Measurements from ENCODE around the gene PPIA. TPM values are rescaled to one million over a fixed set of nuclear protein-coding genes. Genes with fewer than 3 reads are reported as not detected.
"Not testable (repeated sequence)": the region's sequence is repeated elsewhere in the genome, so short reads cannot be mapped to it uniquely, and the experiment has no call there.

The PPIA gene
- total and polyA plus RNA-seq, 8 donors = 218 to 3,648 (median 1,077) TPM

GRCh38 chr7:44798649-44799305 is 2.3 kb downstream of the PPIA start:
- peaks cover 45 to 53% (median 51%) of the 10 kb centered on the region in 4 donors for H3K36me3 ChIP-seq
- no peak for DNase-seq
- 3 to 11% (median 9%) methylated on average over 2 of the region's 2 CpGs for WGBS, 5 donors
- intact Hi-C loops (cut with DNase I; ENCODE audit: low total_unique reads) = no loop called here
- peaks cover 21 to 59% (median 31%) of the 10 kb centered on the region in 4 donors for H3K4me1 ChIP-seq
- peak overlapping the region in 3 of 4 donors; percentile 80 to 85 (median 81) for H3K4me3 ChIP-seq
- no peaks in the 10 kb centered on the region for H3K9me3 ChIP-seq
- TF ChIP-seq POLR2A (IDR thresholded peaks at IDR 0.05) = no peak
- TF ChIP-seq EP300 (IDR thresholded peaks at IDR 0.05) = no peak
- no peak for TF ChIP-seq CTCF (IDR thresholded peaks at IDR 0.05)
- TF ChIP-seq POLR2AphosphoS5 (IDR thresholded peaks at IDR 0.05) = no peak
- H3K27me3 ChIP-seq = no peaks in the 10 kb centered on the region
- H3K27ac ChIP-seq = peak overlapping the region in 3 of 5 donors; percentile 98 to 99 (median 99)

GRCh38 chr7:44799939-44800338 is 3.5 kb downstream of the PPIA start:
- intact Hi-C loops (cut with DNase I; ENCODE audit: low total_unique reads) = no loop called here
- no peaks in the 10 kb centered on the region for H3K9me3 ChIP-seq
- no peak overlapping the region for H3K27ac ChIP-seq
- TF ChIP-seq POLR2AphosphoS5 (IDR thresholded peaks at IDR 0.05) = no peak
- TF ChIP-seq EP300 (IDR thresholded peaks at IDR 0.05) = no peak
- no peak for TF ChIP-seq POLR2A (IDR thresholded peaks at IDR 0.05)
- no peak for TF ChIP-seq CTCF (IDR thresholded peaks at IDR 0.05)
- H3K4me1 ChIP-seq = peaks cover 21 to 50% (median 31%) of the 10 kb centered on the region in 4 donors
- no peak overlapping the region for H3K4me3 ChIP-seq
- DNase-seq = no peak
- WGBS, 5 donors = 71 to 86% (median 82%) methylated on average over 4 of the region's 4 CpGs
- no peaks in the 10 kb centered on the region for H3K27me3 ChIP-seq
- peaks cover 51 to 64% (median 63%) of the 10 kb centered on the region in 4 donors for H3K36me3 ChIP-seq

GRCh38 chr7:44801890-44802289 is 5.4 kb downstream of the PPIA start:
- H3K27ac ChIP-seq = no peak overlapping the region
- no peak for DNase-seq
- WGBS, 5 donors = 80 to 95% (median 93%) methylated on average over 5 of the region's 5 CpGs
- peaks cover 51 to 71% (median 68%) of the 10 kb centered on the region in 4 donors for H3K36me3 ChIP-seq
- H3K4me3 ChIP-seq = no peak overlapping the region
- H3K27me3 ChIP-seq = no peaks in the 10 kb centered on the region
- peaks cover 16 to 38% (median 24%) of the 10 kb centered on the region in 4 donors for H3K4me1 ChIP-seq
- no peak for TF ChIP-seq EP300 (IDR thresholded peaks at IDR 0.05)
- TF ChIP-seq POLR2AphosphoS5 (IDR thresholded peaks at IDR 0.05) = peak in 1 of 3 donors; percentile 11
- TF ChIP-seq CTCF (IDR thresholded peaks at IDR 0.05) = no peak
- intact Hi-C loops (cut with DNase I; ENCODE audit: low total_unique reads) = no loop called here
- H3K9me3 ChIP-seq = no peaks in the 10 kb centered on the region

- DNase-seq = no peak
- Histone ChIP-seq H3K4me3 (no peak overlapping the region), H3K4me1 (peaks cover 16 to 38% (median 24%) of the 10 kb centered on the region in 4 donors), H3K9me3 (no peaks in the 10 kb centered on the region), H3K36me3 (peaks cover 51 to 71% (median 68%) of the 10 kb centered on the region in 4 donors), H3K27me3 (no peaks in the 10 kb centered on the region), H3K27ac (no peak overlapping the region)
- no peak for TF ChIP-seq POLR2A (IDR thresholded peaks at IDR 0.05)
- TF ChIP-seq POLR2AphosphoS5 (IDR thresholded peaks at IDR 0.05) = no peak
- no peak for TF ChIP-seq EP300 (IDR thresholded peaks at IDR 0.05)
- TF ChIP-seq CTCF (IDR thresholded peaks at IDR 0.05) = no peak
- WGBS, 5 donors = 93 to 97% (median 93%) methylated on average over 5 of the region's 5 CpGs
- intact Hi-C loops (cut with DNase I; ENCODE audit: low total_unique reads) = no loop called here
Observed at GRCh38 chr7:44802418-44803025, 6.0 kb downstream of the PPIA start.

- H3K4me3 ChIP-seq; H3K9me3 ChIP-seq; H3K27ac ChIP-seq; DNase-seq; intact Hi-C loops (cut with DNase I; ENCODE audit: low total_unique reads); H3K27me3 ChIP-seq: not testable (repeated sequence)
- WGBS, 5 donors = 93 to 94% (median 93%) methylated on average over 10 of the region's 10 CpGs
- H3K36me3 ChIP-seq = peaks cover 51 to 66% (median 65%) of the 10 kb centered on the region in 4 donors
- H3K4me1 ChIP-seq = peaks cover 3 to 23% (median 9%) of the 10 kb centered on the region in 4 donors
Observed at GRCh38 chr7:44803828-44804519, 7.5 kb downstream of the PPIA start.
